HG02840 (cell line): Measurements from ENCODE around the gene TOGARAM1.

ENCODE experiments used
- ATAC-seq: cut with Tn5 transposase; IDR thresholded peaks from one replicate; pipeline ENCODE4 v1.9.1; 2021; ENCODE audit warnings: mild to moderate bottlenecking, moderate library complexity, moderate number of reproducible peaks; ENCODE audit not compliant: unreplicated experiment, low FRiP score

Gene TOGARAM1

GRCh38 chr14:45083976-45084722, 122.2 kb downstream of the TOGARAM1 start, which contains the start of gene PRPF39:
PRPF39 (plus strand) TSS chr14:45084116; CDS start chr14:45095240, 11,124 bp downstream.
- ATAC-seq, result peak; percentile 88

- ATAC-seq, result no peak
Measured at GRCh38 chr14:45084946-45085346, 123.0 kb downstream of the TOGARAM1 start.

GRCh38 chr14:45089813-45090212, 127.8 kb downstream of the TOGARAM1 start:
- ATAC-seq, result peak; percentile 73

- ATAC-seq, result no peak
Measured at GRCh38 chr14:45091710-45092109, 129.7 kb downstream of the TOGARAM1 start.

- no peak for ATAC-seq
Measured at GRCh38 chr14:45094275-45094674, 132.3 kb downstream of the TOGARAM1 start.

GRCh38 chr14:45095143-45095542, 133.2 kb downstream of the TOGARAM1 start:
- no peak for ATAC-seq

- no peak for ATAC-seq
Measured at GRCh38 chr14:45096218-45096617, 134.2 kb downstream of the TOGARAM1 start.

GRCh38 chr14:45103806-45104205, 141.8 kb downstream of the TOGARAM1 start:
- ATAC-seq, result no peak

- ATAC-seq, result no peak
Measured at GRCh38 chr14:45104561-45104960, 142.6 kb downstream of the TOGARAM1 start.

GRCh38 chr14:45112896-45113781, 151.1 kb downstream of the TOGARAM1 start:
- ATAC-seq, result no peak

GRCh38 chr14:45114327-45114726, 152.3 kb downstream of the TOGARAM1 start:
- no peak for ATAC-seq

- no peak for ATAC-seq
Measured at GRCh38 chr14:45118594-45118993, 156.6 kb downstream of the TOGARAM1 start.

- ATAC-seq, result no peak
Measured at GRCh38 chr14:45120096-45120495, 158.1 kb downstream of the TOGARAM1 start.

GRCh38 chr14:45123271-45123670, 161.3 kb downstream of the TOGARAM1 start:
- no peak for ATAC-seq
